HG02970 (cell line): ENCODE results near the gene ZNF750.

Experiments used
- ATAC-seq: cut with Tn5 transposase; IDR thresholded peaks from one replicate; pipeline ENCODE4 v1.9.1; 2021; ENCODE audit warnings: mild to moderate bottlenecking, moderate library complexity, moderate number of reproducible peaks; ENCODE audit not compliant: unreplicated experiment, low FRiP score

Gene ZNF750

GRCh38 chr17:82815354-82815753 is 24.5 kb downstream of the ZNF750 start:
- ATAC-seq, result no peak

- no peak for ATAC-seq
These were observed 25.0 kb downstream of the ZNF750 start for GRCh38 chr17:82814834-82815233.

DNA sequence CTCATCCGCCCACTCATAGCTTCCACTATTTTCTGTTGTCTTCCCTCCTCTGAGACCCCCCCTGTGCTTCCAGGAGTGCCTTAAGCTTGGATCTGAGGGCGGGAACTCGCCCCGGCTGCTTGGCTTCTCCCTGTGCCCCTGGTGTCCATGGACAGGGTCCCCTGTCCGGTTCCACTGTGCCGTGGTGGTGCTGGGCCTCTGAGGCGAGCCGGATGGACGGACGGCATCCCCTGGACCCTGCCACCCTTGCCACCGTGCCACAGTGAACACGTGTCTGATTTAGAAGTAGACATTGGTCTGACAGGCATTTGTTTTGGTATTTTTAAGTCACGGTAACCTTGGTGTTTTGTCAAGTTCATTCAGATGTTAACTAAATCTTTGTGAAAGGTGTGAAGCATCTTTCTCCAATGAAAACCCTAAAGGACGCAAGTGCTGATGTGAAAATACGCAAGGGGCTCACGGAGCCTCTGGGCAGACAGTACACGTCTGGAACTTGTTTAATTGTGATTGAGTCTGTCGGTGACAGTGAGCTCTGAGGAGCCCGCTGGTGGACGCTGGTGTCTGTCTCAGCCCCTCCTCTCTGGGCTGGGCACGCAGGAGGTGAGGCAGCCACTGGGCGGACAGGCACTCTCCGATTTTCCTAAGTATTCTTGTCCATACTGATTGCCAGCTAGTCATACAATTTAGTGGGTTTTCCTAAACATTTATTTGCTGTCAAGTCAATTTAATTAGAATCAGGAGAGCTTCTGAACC is 26.3 kb downstream of the ZNF750 start:
- ATAC-seq, result no peak

GRCh38 chr17:82812601-82813000 is 27.2 kb downstream of the ZNF750 start:
- ATAC-seq, result no peak

GRCh38 chr17:82812058-82812457 is 27.8 kb downstream of the ZNF750 start:
- no peak for ATAC-seq

DNA sequence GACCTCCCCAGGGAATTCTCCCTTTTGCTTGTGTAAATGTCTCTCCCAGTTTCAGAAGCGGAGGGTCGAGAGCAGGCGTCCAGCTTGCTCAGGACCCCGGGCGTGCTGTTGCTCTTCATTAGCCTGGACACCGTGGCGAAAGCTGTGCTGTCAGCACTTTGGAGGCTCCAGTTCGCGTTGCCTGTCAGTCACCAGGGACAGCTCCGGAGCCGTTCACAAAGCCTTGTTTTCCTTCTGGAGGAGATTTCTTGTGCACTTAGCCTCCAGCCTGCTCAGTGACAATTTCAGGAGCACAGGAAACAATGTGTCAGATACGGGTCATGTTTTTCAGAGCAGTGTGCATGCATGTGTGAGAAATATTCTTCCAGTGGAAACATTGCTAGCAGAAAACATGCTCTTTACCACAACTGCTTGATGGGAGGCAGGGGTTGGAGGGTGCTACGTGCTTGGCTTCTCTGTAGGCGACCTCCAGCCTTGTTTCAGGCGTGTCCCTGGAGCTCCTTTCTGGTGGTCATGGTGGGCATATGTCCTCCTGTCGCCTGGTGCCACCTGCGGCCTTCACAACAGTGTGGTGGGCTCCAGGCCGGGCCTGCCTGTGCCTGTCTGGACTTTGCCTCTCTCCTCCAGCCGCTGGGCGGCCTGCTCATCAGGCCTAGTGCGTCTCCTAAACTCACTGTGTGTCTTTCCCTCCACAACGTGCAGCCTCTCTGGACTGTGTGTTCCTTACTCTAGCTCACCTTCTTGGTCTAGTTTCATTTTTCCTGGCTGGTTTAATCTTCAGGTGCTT is 29.0 kb downstream of the ZNF750 start:
- ATAC-seq, result no peak

DNA sequence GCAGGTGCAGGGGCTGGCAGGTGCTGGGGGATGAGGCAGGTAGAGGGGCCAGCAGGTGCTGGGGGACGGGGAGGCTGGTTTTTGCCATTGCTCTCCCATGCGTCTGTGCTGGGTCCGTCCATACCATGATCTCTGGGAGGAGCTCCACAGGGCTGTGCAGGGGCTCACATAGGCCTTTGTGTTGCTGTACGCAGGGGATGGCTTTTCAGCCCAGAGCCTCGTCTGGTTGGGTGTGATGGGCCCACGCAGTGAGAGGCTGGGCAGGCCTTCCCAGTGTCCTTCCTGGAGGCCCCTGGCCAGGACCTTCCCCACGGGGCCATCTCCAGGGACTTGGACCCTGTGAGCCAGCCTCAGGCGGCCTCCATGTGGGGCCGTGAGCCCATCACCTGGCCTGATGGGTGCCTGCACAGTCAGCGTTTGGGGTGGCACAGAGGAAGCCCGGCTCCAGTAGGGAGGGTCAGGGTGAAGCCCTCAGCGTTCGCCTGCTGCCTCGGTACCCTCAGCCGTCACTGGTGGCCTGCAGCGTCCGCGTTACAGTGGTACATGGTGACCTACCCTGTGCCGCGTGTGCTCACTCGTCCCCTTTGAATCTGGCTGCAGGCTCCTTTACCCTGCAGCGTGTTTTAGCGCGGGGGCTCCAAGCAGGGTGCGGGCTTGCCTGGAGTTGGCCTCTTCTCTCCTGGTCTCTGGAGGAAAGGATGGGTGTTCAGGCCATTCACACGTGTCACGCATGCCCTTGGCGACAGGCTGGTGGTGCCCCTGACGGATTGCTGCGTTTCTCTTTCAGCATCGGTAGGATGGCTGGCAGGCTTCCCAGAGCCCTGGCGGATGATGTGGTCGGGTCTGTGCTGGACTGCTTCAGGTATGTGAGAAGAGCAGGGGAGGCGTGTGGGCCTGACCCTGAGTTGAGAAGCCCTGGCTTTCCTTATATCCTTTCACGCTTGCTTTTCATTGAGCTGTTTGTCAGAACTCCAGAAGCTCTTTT is 30.6 kb downstream of the ZNF750 start:
- ATAC-seq, result no peak

GRCh38 chr17:82808006-82808405 is 31.8 kb downstream of the ZNF750 start:
- no peak for ATAC-seq

DNA sequence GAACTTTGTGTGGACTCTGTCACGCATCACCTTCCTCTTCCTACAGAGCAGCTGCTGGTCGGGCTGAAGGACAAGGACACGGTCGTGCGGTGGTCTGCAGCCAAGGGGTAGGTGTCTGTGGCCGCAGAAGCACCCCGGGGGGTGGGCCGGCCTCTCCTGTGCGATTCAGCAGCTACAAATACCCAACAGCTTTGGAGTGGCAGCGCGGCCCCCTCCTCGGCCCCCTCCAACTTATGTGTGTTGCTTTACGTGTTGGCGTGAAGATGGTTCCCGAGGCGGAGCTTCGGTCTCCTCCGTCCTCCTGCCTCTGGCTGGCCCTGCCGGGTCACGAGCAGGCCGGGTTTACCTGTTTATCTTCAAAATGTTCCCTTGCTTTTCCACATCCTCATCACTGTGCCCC is 32.3 kb downstream of the ZNF750 start:
- ATAC-seq, result no peak

DNA sequence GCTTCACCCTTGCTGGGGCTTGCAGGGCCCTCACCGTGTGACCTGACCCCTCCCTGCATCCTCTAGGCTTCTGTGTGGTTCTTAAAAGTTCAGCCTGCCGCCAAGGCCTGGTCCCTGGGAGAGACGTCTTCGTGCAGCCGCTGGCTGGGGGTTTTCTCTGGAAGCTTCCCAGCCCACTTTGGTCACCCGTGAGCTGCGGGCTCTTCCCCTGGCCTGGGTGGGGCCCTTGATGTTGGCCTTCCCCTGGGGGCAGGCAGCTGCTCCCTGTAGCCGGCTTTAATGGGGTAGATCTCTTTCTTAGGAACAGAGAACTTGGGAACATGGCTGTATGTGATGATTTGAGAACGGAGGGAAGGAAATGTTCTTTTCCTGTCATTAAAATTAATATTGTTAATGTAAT is 32.7 kb downstream of the ZNF750 start:
- ATAC-seq, result no peak

GRCh38 chr17:82806645-82807044 is 33.2 kb downstream of the ZNF750 start:
- ATAC-seq, result no peak

- ATAC-seq, result no peak
These were observed 34.0 kb downstream of the ZNF750 start for GRCh38 chr17:82805823-82806222.

DNA sequence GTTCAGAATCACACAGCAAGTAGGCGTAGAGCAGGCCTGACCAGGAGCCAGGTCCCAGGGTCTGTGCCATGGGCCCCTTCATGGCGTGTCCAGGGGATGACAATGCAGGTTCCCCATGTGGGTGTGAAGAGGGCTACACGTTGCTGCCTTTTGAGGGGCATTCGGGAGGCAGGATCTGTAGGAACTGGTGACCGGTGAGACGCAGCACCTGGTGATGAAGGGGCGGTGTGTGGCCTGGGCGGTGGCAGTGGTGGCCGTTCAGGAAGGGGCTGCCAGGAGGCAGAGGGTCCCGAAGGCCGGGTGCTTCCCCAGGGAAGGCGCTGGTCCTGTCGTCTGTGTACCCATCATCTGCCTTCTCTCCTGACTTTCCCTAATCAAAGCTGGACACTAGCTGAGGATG is 34.6 kb downstream of the ZNF750 start:
- no peak for ATAC-seq

DNA sequence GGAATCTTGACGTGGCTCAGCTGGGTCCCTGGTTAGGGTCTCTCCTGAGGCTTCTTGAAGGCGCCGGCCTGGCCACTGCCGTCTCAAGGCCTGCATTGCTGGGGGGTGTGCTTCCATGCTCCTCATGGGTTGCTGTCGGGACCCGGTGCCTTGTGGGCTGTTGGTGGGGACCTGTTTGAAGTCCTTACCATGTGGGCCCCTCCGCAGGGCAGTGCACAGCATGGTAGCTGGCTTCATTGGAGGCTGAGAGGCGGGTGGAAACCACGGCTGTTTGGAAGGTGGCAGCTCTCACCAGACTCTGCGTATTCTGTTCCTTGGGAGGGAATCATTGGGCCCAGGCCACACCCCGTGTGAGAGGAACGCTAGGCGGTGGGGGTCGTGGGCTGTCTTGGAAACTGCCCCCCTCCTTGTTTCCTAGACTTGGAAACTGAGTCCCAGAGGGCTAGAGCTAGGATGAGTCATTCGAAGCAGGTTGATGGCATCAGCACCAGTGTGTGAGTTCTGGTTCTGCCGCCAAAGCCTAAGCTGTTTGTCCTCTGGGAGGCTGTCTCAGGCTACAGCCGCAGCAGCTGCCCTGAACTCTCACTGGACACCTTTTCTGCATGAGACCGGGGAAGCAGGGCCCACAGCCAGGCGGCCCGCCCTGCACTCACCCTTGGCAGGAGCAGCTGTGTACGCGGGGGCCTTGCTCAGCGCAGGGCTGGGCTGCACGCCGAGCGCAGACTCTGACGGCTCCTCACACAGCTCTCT is 35.2 kb downstream of the ZNF750 start:
- no peak for ATAC-seq

DNA sequence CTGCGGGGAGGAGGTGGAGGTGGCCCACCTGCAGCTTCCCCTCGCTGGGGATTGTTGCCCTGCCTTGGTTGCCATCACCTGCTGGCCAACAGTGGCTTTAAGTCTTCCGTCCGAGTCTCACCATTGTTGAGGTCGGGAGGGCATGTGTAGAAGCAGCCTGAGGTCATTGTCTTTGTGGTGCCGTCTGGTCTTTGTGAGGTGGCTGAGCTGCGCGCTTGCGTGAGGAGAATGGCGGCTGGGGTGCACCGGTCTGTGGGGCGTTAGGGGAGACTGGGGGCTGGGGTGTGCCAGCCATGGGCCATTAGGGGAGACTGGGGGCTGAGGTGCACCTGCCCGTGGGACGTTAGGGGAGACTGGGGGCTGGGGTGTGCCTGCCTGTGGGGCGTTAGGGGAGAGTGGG is 36.2 kb downstream of the ZNF750 start:
- ATAC-seq, result no peak

- no peak for ATAC-seq
These were observed 36.6 kb downstream of the ZNF750 start for GRCh38 chr17:82803185-82803584.

GRCh38 chr17:82802075-82802780 is 37.6 kb downstream of the ZNF750 start:
- no peak for ATAC-seq

- no peak for ATAC-seq
These were observed 38.3 kb downstream of the ZNF750 start for GRCh38 chr17:82801377-82801970.

GRCh38 chr17:82800885-82801284 is 38.9 kb downstream of the ZNF750 start:
- ATAC-seq, result no peak
